Measurements from ENCODE around the gene GPC6.

DNA sequence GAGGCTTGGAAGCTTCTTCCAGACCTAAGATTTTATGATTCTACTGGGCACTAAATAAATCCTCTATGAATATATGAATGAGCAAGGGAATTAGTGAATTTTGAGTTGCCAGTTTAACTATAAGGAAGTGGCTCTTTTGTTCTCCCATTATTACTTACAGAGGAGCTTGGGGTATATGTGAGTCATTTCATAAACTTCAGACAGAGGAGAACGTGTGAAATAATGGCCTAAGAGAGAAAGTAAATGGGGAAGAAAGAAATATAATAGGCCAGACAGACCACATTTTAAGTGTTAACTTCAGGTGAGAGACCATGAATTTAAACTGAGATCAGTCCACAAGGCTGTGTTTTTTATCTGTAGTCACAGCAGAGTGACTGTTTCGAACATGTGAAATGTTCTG is 570.9 kb downstream of the GPC6 start:
- TF ChIP-seq RAD21 (conservative IDR thresholded peaks at IDR 0.05 in 1 of 2, IDR thresholded peaks at IDR 0.05 in 1 of 2) (no peak), HDAC2 (IDR thresholded peaks at IDR 0.05) (no peak), RFX5 (IDR thresholded peaks at IDR 0.05) (no peak)
- TF ChIP-seq, protein P1, sequence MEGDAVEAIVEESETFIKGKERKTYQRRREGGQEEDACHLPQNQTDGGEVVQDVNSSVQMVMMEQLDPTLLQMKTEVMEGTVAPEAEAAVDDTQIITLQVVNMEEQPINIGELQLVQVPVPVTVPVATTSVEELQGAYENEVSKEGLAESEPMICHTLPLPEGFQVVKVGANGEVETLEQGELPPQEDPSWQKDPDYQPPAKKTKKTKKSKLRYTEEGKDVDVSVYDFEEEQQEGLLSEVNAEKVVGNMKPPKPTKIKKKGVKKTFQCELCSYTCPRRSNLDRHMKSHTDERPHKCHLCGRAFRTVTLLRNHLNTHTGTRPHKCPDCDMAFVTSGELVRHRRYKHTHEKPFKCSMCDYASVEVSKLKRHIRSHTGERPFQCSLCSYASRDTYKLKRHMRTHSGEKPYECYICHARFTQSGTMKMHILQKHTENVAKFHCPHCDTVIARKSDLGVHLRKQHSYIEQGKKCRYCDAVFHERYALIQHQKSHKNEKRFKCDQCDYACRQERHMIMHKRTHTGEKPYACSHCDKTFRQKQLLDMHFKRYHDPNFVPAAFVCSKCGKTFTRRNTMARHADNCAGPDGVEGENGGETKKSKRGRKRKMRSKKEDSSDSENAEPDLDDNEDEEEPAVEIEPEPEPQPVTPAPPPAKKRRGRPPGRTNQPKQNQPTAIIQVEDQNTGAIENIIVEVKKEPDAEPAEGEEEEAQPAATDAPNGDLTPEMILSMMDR (IDR thresholded peaks at IDR 0.05): no peak

Data from A549 (cell line).